IMR-90 (cell line): ENCODE data around the gene RAET1E.

Experiments
- CEBPB ChIP-seq: IDR thresholded peaks from 2 replicates; pipeline ENCODE4 v1.6.1; 2012; ENCODE audit warnings: low read depth, low read length, improper control_type of control experiment
- MAFK ChIP-seq: IDR thresholded peaks from 2 replicates; pipeline ENCODE4 v1.6.1; 2012; ENCODE audit warnings: low read depth, low read length, improper control_type of control experiment
- MAZ ChIP-seq: IDR thresholded peaks from 2 replicates; pipeline ENCODE4 v1.6.1; 2012; ENCODE audit warnings: low read depth, mild to moderate bottlenecking, low read length, improper control_type of control experiment, moderate library complexity, borderline replicate concordance
- POLR2A ChIP-seq: IDR thresholded peaks from 2 replicates; pipeline ENCODE4 v1.6.1; 2012; ENCODE audit warnings: mild to moderate bottlenecking, low read depth, low read length
- RCOR1 ChIP-seq: IDR thresholded peaks from 2 replicates; pipeline ENCODE4 v1.6.1; 2012; ENCODE audit warnings: mild to moderate bottlenecking, low read length, improper control_type of control experiment; ENCODE audit not compliant: insufficient replicate concordance
- RFX5 ChIP-seq: IDR thresholded peaks from 2 replicates; pipeline ENCODE4 v1.8.0; 2012; ENCODE audit warnings: low read depth, mild to moderate bottlenecking, low read length, moderate library complexity
- TF ChIP-seq, protein P1 (sequence below): conservative IDR thresholded peaks from 2 replicates; pipeline ENCODE4 v1.5.1; 2012; ENCODE audit warnings: mild to moderate bottlenecking, low read depth, low read length, improper control_type of control experiment
- TF ChIP-seq, protein P2 (sequence below): fragments of 150-350 bp; IDR thresholded peaks from 2 replicates; pipeline ENCODE4 v1.6.1; 2017; ENCODE audit warnings: mild to moderate bottlenecking, antibody characterized with exemption, low read length, low read depth

DNA sequence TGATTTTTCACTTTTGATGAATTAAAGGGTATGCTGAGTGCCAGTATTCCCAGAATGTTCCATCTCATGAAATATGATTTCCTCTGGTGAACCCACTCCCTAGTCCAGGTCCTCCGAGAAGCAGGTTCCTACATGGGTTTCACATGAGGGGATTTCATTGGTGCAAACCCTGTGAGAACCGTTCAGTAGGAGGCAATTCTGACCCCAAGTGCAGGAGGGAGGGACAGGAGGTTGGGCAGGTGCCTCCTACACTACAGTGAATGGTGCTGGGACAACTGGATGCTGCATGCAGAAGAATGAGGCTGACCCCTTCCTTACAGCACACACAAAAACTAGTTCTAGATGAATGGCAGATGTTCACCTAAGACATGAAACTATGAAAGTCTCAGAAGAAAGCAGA lies 38.8 kb upstream of the RAET1E start:
- TF ChIP-seq, protein P1, sequence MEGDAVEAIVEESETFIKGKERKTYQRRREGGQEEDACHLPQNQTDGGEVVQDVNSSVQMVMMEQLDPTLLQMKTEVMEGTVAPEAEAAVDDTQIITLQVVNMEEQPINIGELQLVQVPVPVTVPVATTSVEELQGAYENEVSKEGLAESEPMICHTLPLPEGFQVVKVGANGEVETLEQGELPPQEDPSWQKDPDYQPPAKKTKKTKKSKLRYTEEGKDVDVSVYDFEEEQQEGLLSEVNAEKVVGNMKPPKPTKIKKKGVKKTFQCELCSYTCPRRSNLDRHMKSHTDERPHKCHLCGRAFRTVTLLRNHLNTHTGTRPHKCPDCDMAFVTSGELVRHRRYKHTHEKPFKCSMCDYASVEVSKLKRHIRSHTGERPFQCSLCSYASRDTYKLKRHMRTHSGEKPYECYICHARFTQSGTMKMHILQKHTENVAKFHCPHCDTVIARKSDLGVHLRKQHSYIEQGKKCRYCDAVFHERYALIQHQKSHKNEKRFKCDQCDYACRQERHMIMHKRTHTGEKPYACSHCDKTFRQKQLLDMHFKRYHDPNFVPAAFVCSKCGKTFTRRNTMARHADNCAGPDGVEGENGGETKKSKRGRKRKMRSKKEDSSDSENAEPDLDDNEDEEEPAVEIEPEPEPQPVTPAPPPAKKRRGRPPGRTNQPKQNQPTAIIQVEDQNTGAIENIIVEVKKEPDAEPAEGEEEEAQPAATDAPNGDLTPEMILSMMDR, result no peak
- TF ChIP-seq RCOR1 (no peak), CEBPB (no peak), RFX5 (no peak), MAZ (no peak), MAFK (no peak), POLR2A (no peak)
- TF ChIP-seq, protein P2, sequence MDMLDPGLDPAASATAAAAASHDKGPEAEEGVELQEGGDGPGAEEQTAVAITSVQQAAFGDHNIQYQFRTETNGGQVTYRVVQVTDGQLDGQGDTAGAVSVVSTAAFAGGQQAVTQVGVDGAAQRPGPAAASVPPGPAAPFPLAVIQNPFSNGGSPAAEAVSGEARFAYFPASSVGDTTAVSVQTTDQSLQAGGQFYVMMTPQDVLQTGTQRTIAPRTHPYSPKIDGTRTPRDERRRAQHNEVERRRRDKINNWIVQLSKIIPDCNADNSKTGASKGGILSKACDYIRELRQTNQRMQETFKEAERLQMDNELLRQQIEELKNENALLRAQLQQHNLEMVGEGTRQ, result no peak
